Posterior vena cava (tissue), 2 donors: ENCODE measurements around the gene RAB6C. TPM values are rescaled to one million over a fixed set of nuclear protein-coding genes. Genes with fewer than 3 reads are reported as not detected.
"Not testable (repeated sequence)": the region's sequence is repeated elsewhere in the genome, so short reads cannot be mapped to it uniquely, and the experiment has no call there.

Source experiments
- DNase-seq: peaks from one replicate; pipeline ENCODE4 v3.0.0-alpha.2; 2020; ENCODE audit warnings: low spot score
- intact Hi-C, 2 donors: fragments of 100-400 bp; cut with DNase I; formaldehyde crosslinking; loops; one replicate each; pipeline versions ENCODE4 v1.14.1 to v1.14.2; 2022 to 2023
- total RNA-seq, 2 donors: library from RNA; stranded (reverse); fragmentation: NEBNext Ultra II Directional; extraction: Animal tissue kit (Norgen Biotek cat#: 25700); gene quantifications; one replicate each; pipeline ENCODE4 v1.2.1, GENCODE V29; 2021
- donor health status: DM: yes; HTN: yes; CAD: no.
- donor health status: DM: yes; HTN: yes; CAD: no.

The RAB6C gene
- total RNA-seq, 2 donors from 2014 or later: not detected

DNA sequence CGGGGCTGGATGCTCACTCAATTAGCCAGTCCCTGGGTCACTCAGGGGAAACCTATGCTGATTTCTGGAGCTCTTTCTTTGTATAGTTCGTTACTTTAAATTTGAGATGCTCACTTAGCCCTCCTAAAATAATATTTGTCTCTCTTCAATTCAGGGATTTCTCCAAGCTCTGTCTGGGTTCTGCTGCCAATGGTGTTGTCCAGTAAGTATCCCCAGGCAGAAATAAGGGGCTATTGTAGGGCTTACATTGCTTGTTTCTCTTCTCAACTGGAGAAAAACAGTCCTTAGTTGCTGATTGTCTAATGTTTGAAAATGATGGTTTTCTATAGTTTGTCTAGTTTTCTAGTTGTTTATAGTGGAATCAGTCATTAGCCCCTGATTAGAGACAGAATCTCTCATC is 5.0 kb downstream of the RAB6C start:
- intact Hi-C loops: no loop called here
- DNase-seq: no peak

DNA sequence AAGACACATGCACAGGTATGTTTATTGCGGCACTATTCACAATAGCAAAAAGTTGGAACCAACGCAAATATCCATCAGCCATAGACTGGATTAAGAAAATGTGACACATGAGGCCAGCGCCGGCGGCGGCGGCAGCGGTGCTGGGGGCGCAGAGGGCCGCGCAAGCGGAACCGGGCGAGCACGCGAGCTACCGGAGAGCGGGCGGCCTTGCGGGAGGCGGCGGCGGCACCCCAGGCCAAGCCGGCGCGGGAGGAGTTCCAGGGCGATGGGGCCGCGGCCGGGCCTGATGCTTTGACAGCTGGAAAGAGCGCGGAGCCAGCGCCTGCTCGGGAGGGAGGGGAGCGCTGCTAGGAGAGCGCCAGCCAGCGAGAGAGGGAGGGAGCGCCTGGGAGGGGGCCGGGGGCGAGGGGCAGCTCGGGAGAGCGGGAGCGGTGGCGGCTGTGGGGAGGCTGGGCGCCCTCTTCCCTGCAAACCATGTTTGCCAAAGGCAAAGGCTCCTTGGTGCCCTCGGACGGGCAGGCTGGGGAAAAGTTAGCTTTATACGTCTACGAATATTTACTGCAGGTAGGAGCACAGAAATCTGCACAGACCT is 13.0 kb downstream of the RAB6C start:
- DNase-seq, intact Hi-C loops: not testable (repeated sequence)

DNA sequence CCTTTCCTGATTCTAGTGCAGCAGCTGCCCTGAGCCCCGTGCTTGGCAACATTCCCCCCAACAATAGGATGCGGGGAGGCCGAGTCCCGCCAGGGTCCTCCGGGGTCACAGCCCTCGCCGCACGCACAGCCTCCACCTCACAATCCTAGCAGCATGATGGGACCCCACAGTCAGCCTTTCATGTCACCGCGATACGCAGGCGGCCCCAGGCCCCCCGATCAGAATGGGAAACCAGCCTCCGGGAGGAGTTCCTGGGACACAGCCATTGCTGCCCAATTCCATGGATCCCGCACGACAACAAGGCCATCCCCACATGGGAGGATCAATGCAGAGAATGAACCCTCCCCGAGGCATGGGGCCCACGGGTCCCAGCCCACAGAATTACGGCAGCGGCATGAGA is 13.7 kb downstream of the RAB6C start:
- intact Hi-C loops, DNase-seq: not testable (repeated sequence)

DNA sequence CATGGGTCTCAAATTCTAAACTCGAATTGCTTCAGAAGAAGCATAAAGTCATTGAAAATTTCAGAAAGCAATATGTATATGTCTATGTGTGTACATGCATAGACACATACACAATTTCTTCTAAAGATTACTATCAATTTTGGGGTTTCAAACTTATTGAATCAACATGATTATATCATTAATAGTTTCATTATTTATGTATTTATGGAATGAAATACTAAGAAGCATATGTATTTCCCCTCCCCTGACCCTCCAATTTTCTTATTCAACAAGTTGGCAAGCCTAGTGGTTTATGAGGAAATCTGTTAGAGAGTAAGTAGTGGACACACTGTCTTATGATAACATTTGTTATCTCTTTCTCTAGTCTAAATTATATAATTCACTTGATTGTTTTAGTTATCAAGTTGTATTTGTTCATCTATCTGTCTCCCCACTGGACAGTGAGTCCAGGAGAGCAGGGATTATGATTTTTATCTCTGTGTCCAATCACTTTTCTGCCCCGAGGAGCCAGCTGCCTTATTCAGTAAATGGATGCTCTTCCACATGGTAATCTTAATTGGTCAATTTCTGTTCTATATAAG is 17.3 kb downstream of the RAB6C start:
- DNase-seq, intact Hi-C loops: not testable (repeated sequence)

DNA sequence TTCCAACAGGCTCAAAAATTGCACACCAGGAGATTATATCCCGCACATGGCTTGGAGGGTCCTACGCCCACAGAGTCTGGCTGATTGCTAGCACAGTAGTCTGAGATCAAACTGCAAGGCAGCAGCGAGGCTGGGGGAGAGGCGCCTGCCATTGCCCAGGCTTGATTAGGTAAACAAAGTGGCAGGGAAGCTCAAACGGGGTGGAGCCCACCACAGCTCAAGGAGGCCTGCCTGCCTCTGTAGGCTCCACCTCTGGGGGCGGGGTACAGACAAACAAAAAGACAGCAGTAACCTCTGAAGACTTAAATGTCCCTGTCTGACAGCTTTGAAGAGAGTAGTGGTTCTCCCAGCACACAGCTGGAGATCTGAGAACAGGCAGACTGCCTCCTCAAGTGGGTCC is 19.3 kb downstream of the RAB6C start:
- intact Hi-C loops, DNase-seq: not testable (repeated sequence)

DNA sequence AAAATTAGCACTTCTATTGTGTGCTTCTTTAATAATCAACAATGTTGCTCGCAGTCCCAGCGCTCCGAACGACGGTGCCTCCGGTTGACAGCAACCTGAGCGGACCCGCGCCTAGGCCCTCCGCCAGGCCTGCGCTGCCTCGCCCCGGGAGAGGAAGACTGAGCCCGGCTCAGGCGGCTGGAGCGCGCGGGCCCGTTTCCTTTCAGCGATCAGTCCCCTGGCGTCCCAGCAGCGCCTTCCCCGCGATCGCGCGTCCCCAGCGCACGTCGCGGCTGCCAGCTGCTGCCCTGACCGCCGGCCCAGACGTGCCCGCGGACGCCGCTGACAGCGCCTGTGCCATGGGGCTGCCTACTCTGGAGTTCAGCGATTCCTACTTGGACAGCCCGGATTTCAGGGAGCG is 26.4 kb downstream of the RAB6C start:
- intact Hi-C loops, DNase-seq: not testable (repeated sequence)

DNA sequence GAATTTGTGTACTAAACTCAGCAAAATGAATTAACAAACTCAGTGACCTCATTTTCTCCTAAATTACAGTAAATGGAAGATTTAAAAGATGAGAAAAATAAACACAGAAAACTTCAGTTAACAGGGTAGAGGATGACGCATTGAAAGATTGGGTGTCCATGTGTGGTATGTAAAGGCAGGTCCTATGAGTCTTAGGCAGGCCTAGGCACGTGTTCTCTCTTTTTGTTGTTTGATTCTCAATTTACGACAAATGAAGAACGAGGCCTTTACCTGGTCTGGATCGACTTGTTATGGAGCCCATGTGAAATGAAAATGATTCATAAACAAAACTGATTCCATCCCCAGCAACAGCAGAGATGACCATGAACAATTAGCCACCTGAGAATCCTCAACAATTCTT is 37.2 kb downstream of the RAB6C start:
- intact Hi-C loops: not testable (repeated sequence)

DNA sequence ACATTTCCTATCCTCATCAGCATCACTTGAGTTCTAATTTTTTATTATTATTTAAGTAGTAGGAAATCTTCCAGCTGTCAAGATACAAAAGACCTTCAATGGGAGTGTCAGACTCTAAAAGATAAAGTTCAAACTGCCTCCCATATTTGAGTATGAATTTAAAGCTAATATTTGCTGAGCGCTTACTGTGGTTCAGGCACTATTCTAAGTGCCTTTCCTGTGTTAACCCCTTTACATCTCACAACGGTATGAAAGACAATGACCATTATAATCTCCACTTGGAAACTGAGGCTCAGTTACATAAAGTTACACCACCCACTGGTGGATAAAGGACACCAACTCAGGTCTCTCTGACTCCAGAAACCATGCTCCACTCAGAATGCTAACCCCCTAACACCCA is 39.9 kb downstream of the RAB6C start:
- DNase-seq: no peak

More for the DNA sequence above, 37.2 kb downstream of the RAB6C start:
- not testable (repeated sequence) for DNase-seq

DNA sequence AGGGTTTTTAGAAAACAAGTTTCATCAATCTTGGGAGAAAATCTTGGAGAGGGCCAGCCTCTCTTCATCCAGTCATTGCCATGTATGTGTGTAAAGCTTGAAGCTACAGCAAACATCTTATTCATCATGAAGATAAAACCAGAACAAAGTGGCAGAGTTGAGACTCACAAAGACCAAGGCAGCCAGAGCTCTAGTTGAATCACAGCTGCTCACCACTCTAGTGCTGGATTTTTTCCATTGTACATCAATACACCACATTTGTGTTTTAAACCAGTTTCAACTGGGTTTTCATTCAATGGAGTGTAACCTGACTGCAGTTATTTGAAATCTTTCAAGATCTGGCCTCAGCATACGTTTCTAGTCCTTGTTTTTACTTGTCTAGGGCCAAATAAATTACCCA is 40.6 kb downstream of the RAB6C start:
- intact Hi-C loops, DNase-seq: not testable (repeated sequence)

More for the DNA sequence above, 39.9 kb downstream of the RAB6C start:
- intact Hi-C loops: no loop called here

DNA sequence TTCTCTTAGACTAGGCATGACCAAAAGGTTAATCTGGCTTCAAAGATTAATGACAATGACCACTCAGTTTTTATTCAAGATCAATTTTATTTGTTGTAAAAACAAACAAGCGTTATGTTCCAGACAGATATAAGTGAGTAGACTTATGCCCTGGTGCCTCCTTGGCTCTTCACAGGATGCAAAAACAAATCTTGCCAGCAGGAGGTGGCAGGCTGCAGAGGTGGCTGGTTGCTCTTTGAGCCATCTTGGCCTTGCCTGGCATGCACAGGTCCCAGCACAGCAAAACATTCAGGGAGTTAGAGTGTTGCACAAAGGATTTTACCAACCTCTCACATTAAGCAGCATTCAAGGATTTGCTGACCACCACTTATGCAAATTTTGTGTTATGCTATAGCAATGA is 46.5 kb downstream of the RAB6C start:
- DNase-seq, intact Hi-C loops: not testable (repeated sequence)

Other genes starting within 250 kb of the RAB6C start
- not detected for gene POTEF, start 149.6 kb downstream of the RAB6C start, total RNA-seq
- gene CCDC74B, start 165.4 kb downstream of the RAB6C start, total RNA-seq: 1 to 10 TPM; 1.4 to 1.5 TPM
- 10 to 100 TPM; 26.5 to 29.7 TPM for gene SMPD4, start 201.9 kb downstream of the RAB6C start, total RNA-seq
- 100 to 1,000 TPM; 183 to 200 TPM for gene MZT2B, start 202.6 kb downstream of the RAB6C start, total RNA-seq
- gene TUBA3E, start 218.8 kb downstream of the RAB6C start, total RNA-seq: not detected